Measurements from ENCODE around the gene RAB5A. TPM values are rescaled to one million over a fixed set of nuclear protein-coding genes. Genes with fewer than 3 reads are reported as not detected.
"Not testable (repeated sequence)": the region's sequence is repeated elsewhere in the genome, so short reads cannot be mapped to it uniquely, and the experiment has no call there.

Gene RAB5A
- total RNA-seq, 1 donor from 2014 or later = 46.0 TPM

GRCh38 chr3:20001932-20002331 lies 55.0 kb downstream of the RAB5A start:
- TF ChIP-seq, protein P1, sequence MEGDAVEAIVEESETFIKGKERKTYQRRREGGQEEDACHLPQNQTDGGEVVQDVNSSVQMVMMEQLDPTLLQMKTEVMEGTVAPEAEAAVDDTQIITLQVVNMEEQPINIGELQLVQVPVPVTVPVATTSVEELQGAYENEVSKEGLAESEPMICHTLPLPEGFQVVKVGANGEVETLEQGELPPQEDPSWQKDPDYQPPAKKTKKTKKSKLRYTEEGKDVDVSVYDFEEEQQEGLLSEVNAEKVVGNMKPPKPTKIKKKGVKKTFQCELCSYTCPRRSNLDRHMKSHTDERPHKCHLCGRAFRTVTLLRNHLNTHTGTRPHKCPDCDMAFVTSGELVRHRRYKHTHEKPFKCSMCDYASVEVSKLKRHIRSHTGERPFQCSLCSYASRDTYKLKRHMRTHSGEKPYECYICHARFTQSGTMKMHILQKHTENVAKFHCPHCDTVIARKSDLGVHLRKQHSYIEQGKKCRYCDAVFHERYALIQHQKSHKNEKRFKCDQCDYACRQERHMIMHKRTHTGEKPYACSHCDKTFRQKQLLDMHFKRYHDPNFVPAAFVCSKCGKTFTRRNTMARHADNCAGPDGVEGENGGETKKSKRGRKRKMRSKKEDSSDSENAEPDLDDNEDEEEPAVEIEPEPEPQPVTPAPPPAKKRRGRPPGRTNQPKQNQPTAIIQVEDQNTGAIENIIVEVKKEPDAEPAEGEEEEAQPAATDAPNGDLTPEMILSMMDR (conservative IDR thresholded peaks at IDR 0.05; ENCODE audit: low read depth, low read length) = no peak
- DNase-seq (ENCODE audit: low read depth) = no peak

DNA sequence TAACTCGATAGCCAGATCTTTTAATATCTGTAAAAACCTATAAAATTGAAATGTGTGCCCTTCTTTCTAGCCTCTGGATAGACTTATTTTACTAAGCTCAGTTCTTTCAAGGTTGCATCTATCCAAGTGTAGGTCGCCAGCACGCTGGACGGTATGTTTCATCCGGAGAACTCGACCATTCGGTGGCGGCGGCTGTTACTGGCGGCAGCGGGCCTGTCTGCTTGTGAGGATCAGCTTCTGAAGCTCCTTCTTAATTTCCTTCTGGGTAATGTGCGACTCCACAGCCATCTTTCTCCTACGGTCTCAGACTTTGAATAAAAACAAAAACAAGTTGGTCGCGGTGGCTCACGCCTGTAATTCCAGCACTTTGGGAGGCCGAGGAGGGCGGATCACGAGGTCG lies 61.1 kb downstream of the RAB5A start:
- DNase-seq (ENCODE audit: low read depth) = no peak
- no peak overlapping the region for H3K4me3 ChIP-seq (ENCODE audit: low read depth, low read length)
- TF ChIP-seq, protein P1 (conservative IDR thresholded peaks at IDR 0.05; ENCODE audit: low read depth, low read length) = no peak

More at GRCh38 chr3:20001932-20002331, 55.0 kb downstream of the RAB5A start:
- no peak overlapping the region for H3K4me3 ChIP-seq (ENCODE audit: low read depth, low read length)

GRCh38 chr3:20008646-20009045 lies 61.7 kb downstream of the RAB5A start:
- no peak for DNase-seq (ENCODE audit: low read depth)
- no peak overlapping the region for H3K4me3 ChIP-seq (ENCODE audit: low read depth, low read length)
- TF ChIP-seq, protein P1 (conservative IDR thresholded peaks at IDR 0.05; ENCODE audit: low read depth, low read length) = no peak

GRCh38 chr3:20012164-20012563 lies 65.3 kb downstream of the RAB5A start, which contains the start of gene PP2D1:
PP2D1 (minus strand) TSS chr3:20012264; CDS start chr3:20012072, 192 bp downstream.
- H3K4me3 ChIP-seq (ENCODE audit: low read depth, low read length) = no peak within 1 kb of the TSS
- TF ChIP-seq, protein P1 (conservative IDR thresholded peaks at IDR 0.05; ENCODE audit: low read depth, low read length) = no peak
- no peak for DNase-seq (ENCODE audit: low read depth)

DNA sequence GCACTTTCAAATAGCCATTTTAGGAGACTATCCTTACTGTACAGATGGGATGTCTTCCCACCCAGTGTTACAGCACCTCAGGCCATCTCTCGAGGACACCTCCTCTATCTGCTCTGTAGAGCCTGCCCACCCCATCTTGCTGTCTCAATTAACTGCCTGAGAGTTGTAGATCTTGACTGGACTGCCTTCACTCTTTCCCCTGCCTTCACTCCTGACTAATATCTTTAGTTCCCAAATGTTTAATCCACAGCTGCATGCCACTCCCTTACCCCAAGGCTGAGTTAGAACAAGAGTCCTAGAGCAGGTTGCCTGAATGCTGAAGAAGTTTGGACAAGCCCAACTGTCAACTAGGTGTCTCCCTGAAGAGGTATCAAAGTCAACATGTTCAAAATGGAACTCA lies 66.5 kb downstream of the RAB5A start:
- TF ChIP-seq, protein P1 (conservative IDR thresholded peaks at IDR 0.05; ENCODE audit: low read depth, low read length) = no peak
- no peak overlapping the region for H3K4me3 ChIP-seq (ENCODE audit: low read depth, low read length)
- no peak for DNase-seq (ENCODE audit: low read depth)

DNA sequence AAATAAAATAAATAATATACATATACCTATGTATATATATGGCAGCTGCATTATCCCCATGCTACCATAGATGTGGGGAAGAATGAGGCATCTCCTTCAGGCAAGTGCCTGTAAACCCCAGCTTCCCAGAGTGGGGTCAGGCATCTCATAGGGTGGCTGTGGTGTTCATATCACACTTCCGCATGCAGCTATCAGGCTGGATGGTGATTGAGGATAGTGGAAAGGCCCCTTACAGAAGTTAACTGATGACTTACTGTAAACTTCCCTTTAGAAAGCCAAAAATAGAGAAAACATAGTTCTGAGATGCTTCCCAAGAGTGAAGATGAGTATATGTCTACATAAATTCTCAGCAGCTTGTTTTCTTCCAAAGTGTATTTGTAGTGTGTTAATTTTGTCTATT lies 68.6 kb downstream of the RAB5A start:
- H3K4me3 ChIP-seq (ENCODE audit: low read depth, low read length) = no peak overlapping the region
- TF ChIP-seq, protein P1 (conservative IDR thresholded peaks at IDR 0.05; ENCODE audit: low read depth, low read length) = no peak
- DNase-seq (ENCODE audit: low read depth) = no peak

DNA sequence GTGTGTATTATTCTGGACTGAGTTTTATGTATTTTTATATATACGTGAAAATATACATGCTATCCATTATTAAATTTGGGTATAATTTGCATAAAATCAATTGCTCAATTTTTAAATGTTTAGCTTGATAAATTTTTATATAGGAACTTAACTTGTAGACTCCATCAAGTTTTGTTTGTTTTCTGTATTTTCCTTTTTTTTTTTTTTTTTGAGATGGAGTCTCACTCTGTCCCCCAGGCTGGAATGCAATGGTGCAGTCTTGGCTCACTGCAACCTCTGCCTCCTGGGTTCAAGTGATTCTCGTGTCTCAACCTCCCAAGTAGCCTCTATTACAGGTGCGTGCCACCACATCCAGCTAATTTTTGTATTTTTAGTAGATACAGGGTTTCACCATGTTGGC lies 69.2 kb downstream of the RAB5A start:
- not testable (repeated sequence) for DNase-seq (ENCODE audit: low read depth); H3K4me3 ChIP-seq (ENCODE audit: low read depth, low read length)

Measured in epithelial cell of proximal tubule (primary cell).